ENCODE results near the gene CD200R1. TPM values are rescaled to one million over a fixed set of nuclear protein-coding genes. Genes with fewer than 3 reads are reported as not detected.

Gene CD200R1
- total RNA-seq, 4 donors from 2014 or later, result 0.68 to 1.1 TPM; not detected in 2

- TF ChIP-seq EP300 (IDR thresholded peaks at IDR 0.05; ENCODE audit: low read depth) (no peak), POLR2AphosphoS5 (IDR thresholded peaks at IDR 0.05) (no peak)
- no peak overlapping the region for H3K4me3 ChIP-seq
- no peak for DNase-seq
- no peak overlapping the region for H3K27ac ChIP-seq
- no peaks in the 10 kb centered on the region for H3K27me3 ChIP-seq
- H3K4me1 ChIP-seq, result no peaks in the 10 kb centered on the region
- intact Hi-C loops (cut with DNase I; ENCODE audit: low total_unique reads), result no loop called here
- WGBS, 2 donors (ENCODE audit: low coverage in 1 of 2), result 85% methylated on average over 5 of the region's 5 CpGs; no CpG with 5 or more reads in 1 of the 2 donors
- in situ Hi-C loops (cut with MboI; ENCODE audit: low pct_ligation_motif_present in 1 of 4, low pct_unique_long_range_greater_than_20kb in 1 of 4, low sequenced_read_pairs in 3 of 4), result no loop called here
- H3K9me3 ChIP-seq, result no peaks in the 10 kb centered on the region
- H3K36me3 ChIP-seq, result no peaks in the 10 kb centered on the region
These were observed 80.6 kb downstream of the CD200R1 start for GRCh38 chr3:112894258-112894657.

GRCh38 chr3:112889357-112889756, 85.5 kb downstream of the CD200R1 start:
- 63 to 81% methylated on average over 2 to 3 of the region's 3 CpGs for WGBS, 2 donors (ENCODE audit: low coverage in 1 of 2)
- intact Hi-C loops (cut with DNase I; ENCODE audit: low total_unique reads), result no loop called here
- no peaks in the 10 kb centered on the region for H3K36me3 ChIP-seq

GRCh38 chr3:112888381-112889085, 86.4 kb downstream of the CD200R1 start:
- in situ Hi-C loops (cut with MboI; ENCODE audit: low pct_ligation_motif_present in 1 of 4, low pct_unique_long_range_greater_than_20kb in 1 of 4, low sequenced_read_pairs in 3 of 4) (no loop called here), intact Hi-C loops (cut with DNase I; ENCODE audit: low total_unique reads) (no loop called here)
- WGBS, 2 donors (ENCODE audit: low coverage in 1 of 2), result 41 to 60% methylated on average over 2 of the region's 2 CpGs

More at GRCh38 chr3:112889357-112889756, 85.5 kb downstream of the CD200R1 start:
- Histone ChIP-seq H3K9me3 (no peaks in the 10 kb centered on the region), H3K4me3 (no peak overlapping the region), H3K27me3 (no peaks in the 10 kb centered on the region), H3K4me1 (no peaks in the 10 kb centered on the region), H3K27ac (no peak overlapping the region)
- DNase-seq, result no peak
- TF ChIP-seq POLR2AphosphoS5 (IDR thresholded peaks at IDR 0.05), result no peak
- no peak for TF ChIP-seq POLR2A (IDR thresholded peaks at IDR 0.05)
- no peak for TF ChIP-seq EP300 (IDR thresholded peaks at IDR 0.05; ENCODE audit: low read depth)
- in situ Hi-C loops (cut with MboI; ENCODE audit: low pct_ligation_motif_present in 1 of 4, low pct_unique_long_range_greater_than_20kb in 1 of 4, low sequenced_read_pairs in 3 of 4), result no loop called here

GRCh38 chr3:112884678-112885290, 90.1 kb downstream of the CD200R1 start:
- no peak for DNase-seq
- Histone ChIP-seq H3K27ac (no peak overlapping the region), H3K9me3 (no peaks in the 10 kb centered on the region), H3K4me3 (no peak overlapping the region), H3K4me1 (no peaks in the 10 kb centered on the region), H3K36me3 (no peaks in the 10 kb centered on the region), H3K27me3 (no peaks in the 10 kb centered on the region)
- 64 to 73% methylated on average over 2 to 4 of the region's 4 CpGs for WGBS, 2 donors (ENCODE audit: low coverage in 1 of 2)
- intact Hi-C loops (cut with DNase I; ENCODE audit: low total_unique reads) (no loop called here), in situ Hi-C loops (cut with MboI; ENCODE audit: low pct_ligation_motif_present in 1 of 4, low pct_unique_long_range_greater_than_20kb in 1 of 4, low sequenced_read_pairs in 3 of 4) (no loop called here)
- TF ChIP-seq POLR2A (IDR thresholded peaks at IDR 0.05) (no peak), EP300 (IDR thresholded peaks at IDR 0.05; ENCODE audit: low read depth) (no peak), POLR2AphosphoS5 (IDR thresholded peaks at IDR 0.05) (no peak)
- TF ChIP-seq, protein P1, sequence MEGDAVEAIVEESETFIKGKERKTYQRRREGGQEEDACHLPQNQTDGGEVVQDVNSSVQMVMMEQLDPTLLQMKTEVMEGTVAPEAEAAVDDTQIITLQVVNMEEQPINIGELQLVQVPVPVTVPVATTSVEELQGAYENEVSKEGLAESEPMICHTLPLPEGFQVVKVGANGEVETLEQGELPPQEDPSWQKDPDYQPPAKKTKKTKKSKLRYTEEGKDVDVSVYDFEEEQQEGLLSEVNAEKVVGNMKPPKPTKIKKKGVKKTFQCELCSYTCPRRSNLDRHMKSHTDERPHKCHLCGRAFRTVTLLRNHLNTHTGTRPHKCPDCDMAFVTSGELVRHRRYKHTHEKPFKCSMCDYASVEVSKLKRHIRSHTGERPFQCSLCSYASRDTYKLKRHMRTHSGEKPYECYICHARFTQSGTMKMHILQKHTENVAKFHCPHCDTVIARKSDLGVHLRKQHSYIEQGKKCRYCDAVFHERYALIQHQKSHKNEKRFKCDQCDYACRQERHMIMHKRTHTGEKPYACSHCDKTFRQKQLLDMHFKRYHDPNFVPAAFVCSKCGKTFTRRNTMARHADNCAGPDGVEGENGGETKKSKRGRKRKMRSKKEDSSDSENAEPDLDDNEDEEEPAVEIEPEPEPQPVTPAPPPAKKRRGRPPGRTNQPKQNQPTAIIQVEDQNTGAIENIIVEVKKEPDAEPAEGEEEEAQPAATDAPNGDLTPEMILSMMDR (IDR thresholded peaks at IDR 0.05), result no peak

More at GRCh38 chr3:112888381-112889085, 86.4 kb downstream of the CD200R1 start:
- Histone ChIP-seq H3K36me3 (no peaks in the 10 kb centered on the region), H3K27me3 (no peaks in the 10 kb centered on the region), H3K27ac (no peak overlapping the region), H3K4me1 (no peaks in the 10 kb centered on the region), H3K9me3 (no peaks in the 10 kb centered on the region), H3K4me3 (no peak overlapping the region)
- DNase-seq, result no peak
- TF ChIP-seq EP300 (IDR thresholded peaks at IDR 0.05; ENCODE audit: low read depth) (no peak), POLR2AphosphoS5 (IDR thresholded peaks at IDR 0.05) (no peak), POLR2A (IDR thresholded peaks at IDR 0.05) (no peak)
- TF ChIP-seq, protein P1 (IDR thresholded peaks at IDR 0.05), result no peak

DNA sequence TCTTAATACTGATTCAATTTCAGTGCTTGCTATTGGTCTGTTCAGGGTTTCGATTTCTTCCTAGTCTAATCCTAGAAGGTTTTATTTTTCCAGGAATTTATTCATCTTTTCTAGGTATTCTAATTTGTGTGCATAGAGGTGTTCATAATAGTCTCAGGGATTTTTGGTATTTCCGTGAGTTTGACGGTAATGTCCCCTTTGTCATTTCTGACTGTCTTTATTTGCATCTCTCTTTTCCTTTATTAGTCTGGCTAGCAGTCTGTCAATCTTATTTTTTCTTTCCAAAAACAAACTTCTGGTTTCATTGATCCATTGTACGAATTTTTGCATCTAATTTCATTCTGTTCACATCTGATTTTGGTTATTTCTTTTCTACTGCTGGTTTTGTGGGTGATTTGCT, 93.0 kb downstream of the CD200R1 start:
- Histone ChIP-seq H3K4me1 (no peaks in the 10 kb centered on the region), H3K27me3 (no peaks in the 10 kb centered on the region), H3K9me3 (no peaks in the 10 kb centered on the region), H3K36me3 (no peaks in the 10 kb centered on the region), H3K27ac (no peak overlapping the region), H3K4me3 (no peak overlapping the region)
- intact Hi-C loops (cut with DNase I; ENCODE audit: low total_unique reads) (no loop called here), in situ Hi-C loops (cut with MboI; ENCODE audit: low pct_ligation_motif_present in 1 of 4, low pct_unique_long_range_greater_than_20kb in 1 of 4, low sequenced_read_pairs in 3 of 4) (no loop called here)
- DNase-seq, result no peak
- 58 to 78% methylated on average over 4 of the region's 4 CpGs for WGBS, 2 donors (ENCODE audit: low coverage in 1 of 2)
- TF ChIP-seq, protein P1 (IDR thresholded peaks at IDR 0.05), result no peak
- TF ChIP-seq EP300 (IDR thresholded peaks at IDR 0.05; ENCODE audit: low read depth) (no peak), POLR2AphosphoS5 (IDR thresholded peaks at IDR 0.05) (no peak), POLR2A (IDR thresholded peaks at IDR 0.05) (no peak)
